ENCODE measurements around the gene CPA1. TPM values are rescaled to one million over a fixed set of nuclear protein-coding genes. Genes with fewer than 3 reads are reported as not detected.
"Not testable (repeated sequence)": the region's sequence is repeated elsewhere in the genome, so short reads cannot be mapped to it uniquely, and the experiment has no call there.

The CPA1 gene
- total and polyA plus RNA-seq, 7 donors = 0.18 to 4.6 (median 1.0) TPM

- intact Hi-C loops (cut with DNase I) = no loop called here
- 95 to 99% (median 96%) methylated on average over 6 of the region's 6 CpGs for WGBS, 3 donors
- no peaks in the 10 kb centered on the region for H3K36me3 ChIP-seq (ENCODE audit: insufficient read depth in 1 of 2, low read depth in 1 of 2)
- no peak overlapping the region for H3K4me3 ChIP-seq
- H3K4me1 ChIP-seq = peaks cover 30% of the 10 kb centered on the region
- H3K9me3 ChIP-seq = no peaks in the 10 kb centered on the region
- H3K27ac ChIP-seq = peak overlapping the region; percentile 86
- DNase-seq = no peak
- no peak for ATAC-seq
- no peaks in the 10 kb centered on the region for H3K27me3 ChIP-seq (ENCODE audit: insufficient read depth in 3 of 3, low read length in 2 of 3)
- no peak for TF ChIP-seq CTCF (IDR thresholded peaks at IDR 0.05)
Measured at GRCh38 chr7:130374507-130374906, 5.8 kb upstream of the CPA1 start.

GRCh38 chr7:130376461-130376860, 3.8 kb upstream of the CPA1 start:
- H3K9me3 ChIP-seq; DNase-seq; H3K36me3 ChIP-seq (ENCODE audit: insufficient read depth in 1 of 2, low read depth in 1 of 2); H3K27ac ChIP-seq; H3K4me3 ChIP-seq; H3K27me3 ChIP-seq (ENCODE audit: insufficient read depth in 3 of 3, low read length in 2 of 3); intact Hi-C loops (cut with DNase I); ATAC-seq: not testable (repeated sequence)
- WGBS, 3 donors = 41 to 100% (median 94%) methylated on average over 1 of the region's 1 CpG
- peaks cover 18% of the 10 kb centered on the region for H3K4me1 ChIP-seq

- Histone ChIP-seq H3K4me3 (no peak overlapping the region), H3K36me3 (ENCODE audit: insufficient read depth in 1 of 2, low read depth in 1 of 2) (no peaks in the 10 kb centered on the region), H3K9me3 (no peaks in the 10 kb centered on the region), H3K27ac (no peak overlapping the region), H3K4me1 (peaks cover 18% of the 10 kb centered on the region), H3K27me3 (ENCODE audit: insufficient read depth in 3 of 3, low read length in 2 of 3) (no peaks in the 10 kb centered on the region)
- WGBS, 3 donors = 79 to 92% (median 79%) methylated on average over 6 of the region's 6 CpGs
- ATAC-seq = no peak
- TF ChIP-seq CTCF (IDR thresholded peaks at IDR 0.05) = no peak
- intact Hi-C loops (cut with DNase I) = no loop called here
- no peak for DNase-seq
Measured at GRCh38 chr7:130377178-130377577, 3.1 kb upstream of the CPA1 start.

GRCh38 chr7:130379019-130379418, 1.3 kb upstream of the CPA1 start:
- Histone ChIP-seq H3K9me3 (no peaks in the 10 kb centered on the region), H3K4me3 (no peak overlapping the region), H3K27me3 (ENCODE audit: insufficient read depth in 3 of 3, low read length in 2 of 3) (no peaks in the 10 kb centered on the region), H3K36me3 (ENCODE audit: insufficient read depth in 1 of 2, low read depth in 1 of 2) (no peaks in the 10 kb centered on the region), H3K27ac (no peak overlapping the region), H3K4me1 (peaks cover 5% of the 10 kb centered on the region)
- no peak for DNase-seq
- intact Hi-C loops (cut with DNase I) = no loop called here
- TF ChIP-seq CTCF (IDR thresholded peaks at IDR 0.05) = no peak
- WGBS, 3 donors = 75 to 91% (median 83%) methylated on average over 7 of the region's 7 CpGs
- ATAC-seq = no peak

- H3K4me1 ChIP-seq = no peaks in the 10 kb centered on the region
- H3K36me3 ChIP-seq (ENCODE audit: insufficient read depth in 1 of 2, low read depth in 1 of 2) = no peaks in the 10 kb centered on the region
- H3K27me3 ChIP-seq (ENCODE audit: insufficient read depth in 3 of 3, low read length in 2 of 3) = no peaks in the 10 kb centered on the region
- intact Hi-C loops (cut with DNase I) = no loop called here
- no peaks in the 10 kb centered on the region for H3K9me3 ChIP-seq
- no peak for TF ChIP-seq CTCF (IDR thresholded peaks at IDR 0.05)
- DNase-seq (no peak), ATAC-seq (peak in 2 of 4 donors; percentile 10 to 33)
- no peak overlapping the region for H3K4me3 ChIP-seq
- 47 to 54% (median 51%) methylated on average over 7 to 10 of the region's 10 CpGs for WGBS, 3 donors
- no peak overlapping the region for H3K27ac ChIP-seq
Measured at GRCh38 chr7:130379532-130379920, 768 bp upstream of the CPA1 start.

Measured in psoas muscle (tissue), 8 donors.